Nephron (organoid): ENCODE data around the gene KMT2C.
"Not testable (repeated sequence)": the region's sequence is repeated elsewhere in the genome, so short reads cannot be mapped to it uniquely, and the experiment has no call there.

Experiments
- H3K27ac Mint-ChIP-seq, 3 experiments: 2 replicates each; pipeline ENCODE4 v1.8.0; 2020; ENCODE audit warnings: mixed read lengths in 3 of 3, mild to moderate bottlenecking in 2 of 3, moderate library complexity in 1 of 3
- H3K27me3 Mint-ChIP-seq: 2 replicates; pipeline ENCODE4 v1.8.0; 2021; ENCODE audit warnings: low read depth, mild to moderate bottlenecking, moderate library complexity, mixed read lengths
- H3K36me3 Mint-ChIP-seq: 2 replicates; pipeline ENCODE4 v1.8.0; 2020; ENCODE audit warnings: low read depth, mixed read lengths
- H3K4me1 Mint-ChIP-seq: 2 replicates; pipeline ENCODE4 v1.8.0; 2020; ENCODE audit warnings: mixed read lengths
- H3K4me3 Mint-ChIP-seq, 3 experiments: 2 replicates each; pipeline ENCODE4 v1.8.0; 2020; ENCODE audit warnings: mild to moderate bottlenecking in 3 of 3, mixed read lengths in 3 of 3, moderate library complexity in 2 of 3
- H3K9me3 Mint-ChIP-seq: 2 replicates; pipeline ENCODE4 v1.8.0; 2020; ENCODE audit warnings: mixed read lengths
- TF ChIP-seq, protein P1 (sequence below), 3 experiments: fragments of 200-600 bp; sonication (generic); IDR thresholded peaks; one replicate each; pipeline ENCODE4 v1.5.0; 2021; ENCODE audit warnings: antibody characterized with exemption in 3 of 3; ENCODE audit not compliant: unreplicated experiment in 3 of 3

KMT2C gene

DNA sequence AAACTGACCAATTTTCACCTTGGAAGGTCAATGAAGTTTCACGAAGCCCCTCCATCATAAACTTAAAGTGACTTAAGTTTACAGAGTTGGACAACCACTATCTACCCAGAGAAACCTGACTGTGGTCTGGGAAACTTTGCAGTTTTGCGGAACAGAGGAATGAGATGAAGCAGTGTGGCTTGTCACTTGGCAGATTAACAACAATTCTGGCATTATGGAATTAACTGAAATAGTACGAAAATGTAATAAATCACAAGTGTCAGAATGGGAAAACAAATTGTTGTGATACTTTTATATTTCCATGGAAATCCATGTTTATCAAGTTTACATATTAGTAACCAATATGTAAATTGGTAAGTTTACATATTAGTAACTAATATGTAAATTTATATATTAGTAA, 4.9 kb downstream of the KMT2C start:
- peaks cover 46% of the 10 kb centered on the region for H3K4me1 Mint-ChIP-seq
- peak overlapping the region in 2 of 3 experiments; percentile 5 to 28 for H3K27ac Mint-ChIP-seq
- H3K9me3 Mint-ChIP-seq: no peaks in the 10 kb centered on the region
- H3K36me3 Mint-ChIP-seq: no peaks in the 10 kb centered on the region
- H3K27me3 Mint-ChIP-seq: no peaks in the 10 kb centered on the region
- TF ChIP-seq, protein P1, sequence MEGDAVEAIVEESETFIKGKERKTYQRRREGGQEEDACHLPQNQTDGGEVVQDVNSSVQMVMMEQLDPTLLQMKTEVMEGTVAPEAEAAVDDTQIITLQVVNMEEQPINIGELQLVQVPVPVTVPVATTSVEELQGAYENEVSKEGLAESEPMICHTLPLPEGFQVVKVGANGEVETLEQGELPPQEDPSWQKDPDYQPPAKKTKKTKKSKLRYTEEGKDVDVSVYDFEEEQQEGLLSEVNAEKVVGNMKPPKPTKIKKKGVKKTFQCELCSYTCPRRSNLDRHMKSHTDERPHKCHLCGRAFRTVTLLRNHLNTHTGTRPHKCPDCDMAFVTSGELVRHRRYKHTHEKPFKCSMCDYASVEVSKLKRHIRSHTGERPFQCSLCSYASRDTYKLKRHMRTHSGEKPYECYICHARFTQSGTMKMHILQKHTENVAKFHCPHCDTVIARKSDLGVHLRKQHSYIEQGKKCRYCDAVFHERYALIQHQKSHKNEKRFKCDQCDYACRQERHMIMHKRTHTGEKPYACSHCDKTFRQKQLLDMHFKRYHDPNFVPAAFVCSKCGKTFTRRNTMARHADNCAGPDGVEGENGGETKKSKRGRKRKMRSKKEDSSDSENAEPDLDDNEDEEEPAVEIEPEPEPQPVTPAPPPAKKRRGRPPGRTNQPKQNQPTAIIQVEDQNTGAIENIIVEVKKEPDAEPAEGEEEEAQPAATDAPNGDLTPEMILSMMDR (IDR thresholded peaks at IDR 0.05; ENCODE audit: unreplicated experiment in 3 of 3): no peak
- peak overlapping the region in 1 of 3 experiments; percentile 3 for H3K4me3 Mint-ChIP-seq

DNA sequence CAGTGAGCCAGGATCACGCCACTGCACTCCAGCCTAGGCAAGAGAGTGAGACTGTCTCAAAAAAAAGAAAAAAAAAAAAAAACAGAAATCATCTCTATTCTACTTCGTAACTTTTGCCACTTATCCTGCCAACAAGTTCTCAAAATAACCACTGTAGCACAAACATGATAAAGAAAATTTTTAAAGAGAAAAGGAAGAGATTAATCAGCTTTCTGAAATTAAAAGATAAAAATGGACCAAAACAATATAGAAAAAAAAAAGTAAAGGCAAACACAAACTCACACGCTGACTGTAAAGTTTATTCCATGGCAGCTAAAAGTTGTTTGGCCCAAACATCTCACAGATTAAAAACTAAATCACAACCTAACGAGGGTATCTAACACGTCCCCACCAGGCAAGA, 5.7 kb downstream of the KMT2C start:
- H3K27ac Mint-ChIP-seq, H3K27me3 Mint-ChIP-seq, H3K9me3 Mint-ChIP-seq, H3K36me3 Mint-ChIP-seq, H3K4me3 Mint-ChIP-seq: not testable (repeated sequence)
- H3K4me1 Mint-ChIP-seq: peaks cover 51% of the 10 kb centered on the region

DNA sequence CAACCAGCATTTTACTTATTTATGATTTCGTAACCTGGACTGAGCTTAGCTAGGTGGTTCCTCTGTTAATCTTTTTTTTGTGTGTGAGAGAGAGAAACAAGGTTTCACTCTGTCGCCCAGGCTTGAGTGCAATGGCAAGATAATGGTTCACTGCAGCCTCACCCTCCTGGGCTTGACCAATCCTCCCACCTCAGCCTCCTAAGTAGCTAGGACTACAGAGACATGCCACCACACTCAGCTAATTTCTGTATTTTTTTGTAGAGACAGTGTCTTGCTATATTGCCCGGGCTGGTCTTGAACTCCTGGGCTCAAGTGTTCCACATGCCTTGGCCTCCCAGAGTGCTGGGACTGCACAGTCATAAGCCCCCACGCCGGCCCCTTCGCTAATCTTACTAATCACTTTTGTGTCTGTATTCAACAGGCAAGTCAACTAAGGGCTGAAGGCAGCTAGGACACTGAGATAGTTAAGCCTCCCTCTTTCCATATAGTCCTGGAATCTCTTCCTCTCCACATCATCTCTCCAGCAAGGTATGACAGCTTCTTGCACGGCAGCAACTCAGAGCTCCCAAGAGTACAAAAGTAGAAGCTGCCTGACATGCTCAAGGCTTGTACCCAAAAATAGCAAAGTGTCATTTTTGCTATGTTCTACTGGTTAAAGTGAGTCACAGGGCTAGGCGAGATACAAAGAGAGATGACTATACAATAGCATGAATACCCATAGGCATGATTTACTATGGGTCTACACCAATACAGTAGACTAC, 11.3 kb downstream of the KMT2C start:
- TF ChIP-seq, protein P1 (IDR thresholded peaks at IDR 0.05; ENCODE audit: unreplicated experiment in 3 of 3): no peak
- Mint-ChIP-seq H3K36me3 (peaks cover 50% of the 10 kb centered on the region), H3K9me3 (peaks cover 33% of the 10 kb centered on the region), H3K27ac (no peak overlapping the region), H3K4me3 (no peak overlapping the region), H3K27me3 (no peaks in the 10 kb centered on the region), H3K4me1 (peaks cover 21% of the 10 kb centered on the region)

DNA sequence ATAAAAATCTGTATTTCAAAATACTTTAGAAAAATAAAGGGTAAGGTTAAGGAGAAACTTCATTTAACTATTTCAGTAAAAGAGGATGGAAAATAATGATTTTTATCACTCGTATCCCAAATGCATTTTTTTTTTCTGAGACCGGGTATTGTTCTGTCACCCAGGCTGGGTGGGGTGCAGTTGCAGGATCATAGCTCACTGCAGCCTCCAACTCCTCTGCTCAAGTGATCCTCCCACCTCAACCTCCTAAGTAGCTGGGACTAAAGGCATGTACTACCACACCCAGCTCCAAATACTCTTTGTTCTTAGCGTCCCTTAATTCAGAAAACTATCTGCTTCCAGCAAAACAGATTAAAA, 11.8 kb downstream of the KMT2C start:
- Mint-ChIP-seq H3K4me1 (peaks cover 19% of the 10 kb centered on the region), H3K4me3 (no peak overlapping the region), H3K9me3 (peaks cover 36% of the 10 kb centered on the region), H3K27me3 (no peaks in the 10 kb centered on the region), H3K36me3 (peaks cover 55% of the 10 kb centered on the region), H3K27ac (no peak overlapping the region)
- TF ChIP-seq, protein P1 (IDR thresholded peaks at IDR 0.05; ENCODE audit: unreplicated experiment in 3 of 3): no peak

DNA sequence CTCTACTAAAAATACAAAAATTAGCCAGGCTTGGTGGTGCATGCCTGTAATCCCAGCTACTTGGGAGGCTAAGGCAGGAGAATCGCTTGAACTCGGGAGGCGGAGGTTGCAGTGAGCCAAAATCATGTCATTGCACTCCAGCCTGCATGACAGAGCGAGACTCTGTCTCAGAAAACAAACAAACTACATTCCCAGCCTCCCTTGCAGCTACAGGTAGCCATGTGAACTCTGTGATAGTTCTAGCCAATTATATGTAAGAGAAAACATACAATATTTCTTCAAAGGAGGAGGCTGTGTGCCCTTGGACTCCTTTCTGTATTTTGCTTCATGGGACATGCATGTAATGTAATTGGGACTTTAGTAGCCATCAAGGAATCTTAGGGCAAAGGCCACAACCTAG, 12.6 kb downstream of the KMT2C start:
- peaks cover 14% of the 10 kb centered on the region for H3K4me1 Mint-ChIP-seq
- H3K4me3 Mint-ChIP-seq, H3K27me3 Mint-ChIP-seq, H3K27ac Mint-ChIP-seq: not testable (repeated sequence)
- peaks cover 62% of the 10 kb centered on the region for H3K36me3 Mint-ChIP-seq
- peaks cover 37% of the 10 kb centered on the region for H3K9me3 Mint-ChIP-seq

DNA sequence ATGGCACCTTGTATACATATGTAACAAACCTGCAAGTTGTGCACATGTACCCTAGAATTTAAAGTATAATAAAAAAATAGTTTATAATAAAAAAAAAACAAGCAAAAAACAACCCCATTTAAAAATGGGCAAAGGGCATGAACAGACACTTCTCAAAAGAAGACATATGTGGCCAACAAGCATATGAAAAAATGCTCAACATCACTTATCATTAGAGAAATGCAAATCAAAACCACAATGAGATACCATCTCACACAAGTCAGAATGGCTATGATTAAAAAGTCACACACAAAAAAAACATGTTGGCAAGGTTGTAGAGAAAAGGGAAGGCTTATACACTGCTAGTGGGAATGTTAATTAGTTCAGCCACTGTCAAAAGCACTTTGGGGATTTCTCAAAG, 14.9 kb downstream of the KMT2C start:
- H3K27me3 Mint-ChIP-seq, H3K4me1 Mint-ChIP-seq, H3K27ac Mint-ChIP-seq, H3K4me3 Mint-ChIP-seq: not testable (repeated sequence)
- peaks cover 39% of the 10 kb centered on the region for H3K9me3 Mint-ChIP-seq
- peaks cover 66% of the 10 kb centered on the region for H3K36me3 Mint-ChIP-seq

DNA sequence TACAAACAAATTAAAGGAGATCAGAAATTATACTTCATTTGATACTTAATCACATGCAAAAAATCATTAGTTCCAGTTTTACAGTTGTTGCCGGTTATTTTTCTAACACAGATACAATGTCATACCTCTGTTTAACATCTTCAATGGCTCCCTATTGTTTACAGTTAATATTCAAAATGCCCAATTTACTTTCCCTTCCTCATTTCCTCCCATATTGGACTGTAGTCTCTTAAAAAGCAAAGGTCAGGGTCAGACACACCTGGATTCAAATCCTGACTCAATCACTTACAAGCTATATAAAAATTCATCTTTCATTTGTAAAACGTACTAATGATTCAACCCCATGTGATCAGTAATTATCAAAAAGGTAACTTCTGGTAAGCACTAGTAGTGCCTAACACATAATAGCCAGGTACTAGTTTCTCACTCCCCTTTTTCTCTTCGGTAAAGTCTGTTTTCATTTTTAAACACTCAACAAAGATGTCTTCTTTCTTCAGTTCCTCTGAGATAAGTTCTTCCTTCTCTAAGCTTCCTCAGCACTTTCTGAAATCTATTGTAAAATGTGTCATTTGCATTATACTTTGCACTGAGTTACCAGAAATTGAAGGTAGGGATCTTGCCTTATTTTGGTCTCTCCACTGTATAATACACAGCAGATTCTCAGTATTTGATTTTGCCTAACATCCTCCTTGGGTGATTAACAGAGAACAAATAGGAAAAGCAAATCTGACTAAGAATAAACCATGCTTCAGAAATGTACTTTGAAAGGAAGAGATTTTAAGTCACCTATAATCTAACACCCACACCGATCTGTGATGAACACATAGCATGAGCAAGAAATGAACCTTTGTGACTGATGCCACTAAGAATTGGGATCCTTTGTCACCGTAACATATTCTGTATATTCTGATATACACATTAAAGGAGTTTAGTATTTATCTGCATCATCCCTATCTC, 16.1 kb downstream of the KMT2C start:
- peaks cover 61% of the 10 kb centered on the region for H3K36me3 Mint-ChIP-seq
- H3K4me3 Mint-ChIP-seq: no peak overlapping the region

More for the DNA sequence above, 16.1 kb downstream of the KMT2C start:
- Mint-ChIP-seq H3K27me3 (no peaks in the 10 kb centered on the region), H3K4me1 (no peaks in the 10 kb centered on the region), H3K27ac (no peak overlapping the region), H3K9me3 (peaks cover 36% of the 10 kb centered on the region)
- TF ChIP-seq, protein P1 (IDR thresholded peaks at IDR 0.05; ENCODE audit: unreplicated experiment in 3 of 3): no peak
